Thyroid gland (tissue), 4 donors: ENCODE data around the gene ICAM5. TPM values are rescaled to one million over a fixed set of nuclear protein-coding genes. Genes with fewer than 3 reads are reported as not detected.
"Not testable (repeated sequence)": the region's sequence is repeated elsewhere in the genome, so short reads cannot be mapped to it uniquely, and the experiment has no call there.

ENCODE experiments used
- DNase-seq, 2 donors: peaks; one replicate each; pipeline ENCODE4 v3.0.0-alpha.2; 2019
- H3K27ac ChIP-seq, 3 donors: fragments of 200-600 bp; sonication (generic); 1 replicate in 2 of 3; 2 replicates in 1 of 3; pipeline ENCODE4 v1.5.1; 2016 to 2019; ENCODE audit warnings: mild to moderate bottlenecking in 1 of 3, moderate library complexity in 1 of 3
- H3K27me3 ChIP-seq: fragments of 200-600 bp; sonication (generic); one replicate; pipeline ENCODE4 v1.5.1; 2019
- H3K36me3 ChIP-seq, 2 donors: fragments of 200-600 bp; sonication (generic); one replicate each; pipeline ENCODE4 v1.5.1; 2016 to 2019
- H3K4me1 ChIP-seq, 2 donors: fragments of 200-600 bp; sonication (generic); one replicate each; pipeline ENCODE4 v1.5.1; 2017 to 2019
- H3K4me3 ChIP-seq, 3 donors: fragments of 200-600 bp; sonication (generic); replicated peaks in 1 of 3; 1 replicate in 2 of 3; 2 replicates in 1 of 3; pipeline ENCODE4 v1.5.1; 2016; ENCODE audit warnings: mild to moderate bottlenecking in 1 of 3
- H3K9me3 ChIP-seq: fragments of 200-600 bp; sonication (generic); one replicate; pipeline ENCODE4 v1.5.1; 2017
- POLR2A ChIP-seq, 2 donors: fragments of 450-650 bp; IDR thresholded peaks; one replicate each; pipeline ENCODE4 v1.6.1; 2017; ENCODE audit warnings: antibody characterized with exemption in 2 of 2, mild to moderate bottlenecking in 2 of 2, moderate library complexity in 1 of 2
- WGBS, 2 donors: methylation state at CpG; one replicate each; pipeline ENCODE4 v1.1.5; 2017; 5-methylcytosine and 5-hydroxymethylcytosine counted together
- intact Hi-C: fragments of 100-400 bp; cut with DNase I; formaldehyde crosslinking; loops from one replicate; pipeline ENCODE4 v1.15.1; 2023
- total RNA-seq, 4 donors: library from RNA; depleted of rRNA; stranded (reverse); fragments of >200 nt; gene quantifications; one replicate each; pipeline ENCODE4 v1.2.3, GENCODE V29; 2016
- TF ChIP-seq, protein P1 (sequence below), 6 experiments: fragments of 200-600 bp in 3 of 6; fragments of 450-650 bp in 3 of 6; sonication (generic) in 3 of 6; IDR thresholded peaks; one replicate each; pipeline ENCODE4 v1.5.1; 2016 to 2019; ENCODE audit warnings: antibody characterized with exemption in 6 of 6, mild to moderate bottlenecking in 2 of 6, inconsistent platforms in 1 of 6, moderate library complexity in 1 of 6

ICAM5 gene, protein sequence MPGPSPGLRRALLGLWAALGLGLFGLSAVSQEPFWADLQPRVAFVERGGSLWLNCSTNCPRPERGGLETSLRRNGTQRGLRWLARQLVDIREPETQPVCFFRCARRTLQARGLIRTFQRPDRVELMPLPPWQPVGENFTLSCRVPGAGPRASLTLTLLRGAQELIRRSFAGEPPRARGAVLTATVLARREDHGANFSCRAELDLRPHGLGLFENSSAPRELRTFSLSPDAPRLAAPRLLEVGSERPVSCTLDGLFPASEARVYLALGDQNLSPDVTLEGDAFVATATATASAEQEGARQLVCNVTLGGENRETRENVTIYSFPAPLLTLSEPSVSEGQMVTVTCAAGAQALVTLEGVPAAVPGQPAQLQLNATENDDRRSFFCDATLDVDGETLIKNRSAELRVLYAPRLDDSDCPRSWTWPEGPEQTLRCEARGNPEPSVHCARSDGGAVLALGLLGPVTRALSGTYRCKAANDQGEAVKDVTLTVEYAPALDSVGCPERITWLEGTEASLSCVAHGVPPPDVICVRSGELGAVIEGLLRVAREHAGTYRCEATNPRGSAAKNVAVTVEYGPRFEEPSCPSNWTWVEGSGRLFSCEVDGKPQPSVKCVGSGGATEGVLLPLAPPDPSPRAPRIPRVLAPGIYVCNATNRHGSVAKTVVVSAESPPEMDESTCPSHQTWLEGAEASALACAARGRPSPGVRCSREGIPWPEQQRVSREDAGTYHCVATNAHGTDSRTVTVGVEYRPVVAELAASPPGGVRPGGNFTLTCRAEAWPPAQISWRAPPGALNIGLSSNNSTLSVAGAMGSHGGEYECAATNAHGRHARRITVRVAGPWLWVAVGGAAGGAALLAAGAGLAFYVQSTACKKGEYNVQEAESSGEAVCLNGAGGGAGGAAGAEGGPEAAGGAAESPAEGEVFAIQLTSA
- 1 to 10 TPM in 2 of 4 donors, not detected in 2; 1.0 to 1.6 TPM for total RNA-seq

DNA sequence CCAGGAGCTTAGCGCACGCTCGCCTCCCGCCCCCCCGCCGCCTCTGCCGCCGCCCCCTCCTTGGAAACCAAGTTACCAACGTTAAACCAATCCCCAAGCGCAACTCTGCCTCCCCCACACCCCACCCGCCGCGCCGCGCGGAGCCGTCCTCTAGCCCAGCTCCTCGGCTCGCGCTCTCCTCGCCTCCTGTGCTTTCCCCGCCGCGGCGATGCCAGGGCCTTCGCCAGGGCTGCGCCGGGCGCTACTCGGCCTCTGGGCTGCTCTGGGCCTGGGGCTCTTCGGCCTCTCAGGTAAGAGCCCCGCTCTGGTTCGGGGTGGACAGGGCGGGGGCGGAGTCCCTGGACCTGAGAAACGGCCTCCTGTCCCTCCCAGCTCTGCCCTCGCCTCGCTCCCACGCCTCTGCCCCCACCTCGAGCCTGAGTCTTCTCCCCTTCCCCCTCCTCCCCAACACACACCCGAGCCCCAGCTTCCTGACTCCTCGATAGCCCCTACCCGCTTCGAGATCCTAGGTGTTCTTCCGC lies at the start of gene ICAM5:
TSS of gene ICAM5 (plus strand) at position 117 of the 521 bp plus-strand sequence. CDS start at position 209, 92 bp downstream.
- Histone ChIP-seq H3K9me3 (no peaks in the 10 kb centered on the region), H3K27me3 (peaks cover 45% of the 10 kb centered on the region), H3K27ac (no peak within 1 kb of the TSS), H3K4me3 (peak within 1 kb of the TSS in 1 of 3 donors; percentile 13), H3K4me1 (peaks cover 33 to 71% of the 10 kb centered on the region in 2 donors), H3K36me3 (peaks cover under 1 to 12% of the 10 kb centered on the region in 2 donors)
- intact Hi-C loops = no loop called here
- WGBS, 2 donors = 2 to 6% methylated on average over 5 to 8 of the region's 45 CpGs
- TF ChIP-seq POLR2A (IDR thresholded peaks at IDR 0.05) = no peak
- TF ChIP-seq, protein P1, sequence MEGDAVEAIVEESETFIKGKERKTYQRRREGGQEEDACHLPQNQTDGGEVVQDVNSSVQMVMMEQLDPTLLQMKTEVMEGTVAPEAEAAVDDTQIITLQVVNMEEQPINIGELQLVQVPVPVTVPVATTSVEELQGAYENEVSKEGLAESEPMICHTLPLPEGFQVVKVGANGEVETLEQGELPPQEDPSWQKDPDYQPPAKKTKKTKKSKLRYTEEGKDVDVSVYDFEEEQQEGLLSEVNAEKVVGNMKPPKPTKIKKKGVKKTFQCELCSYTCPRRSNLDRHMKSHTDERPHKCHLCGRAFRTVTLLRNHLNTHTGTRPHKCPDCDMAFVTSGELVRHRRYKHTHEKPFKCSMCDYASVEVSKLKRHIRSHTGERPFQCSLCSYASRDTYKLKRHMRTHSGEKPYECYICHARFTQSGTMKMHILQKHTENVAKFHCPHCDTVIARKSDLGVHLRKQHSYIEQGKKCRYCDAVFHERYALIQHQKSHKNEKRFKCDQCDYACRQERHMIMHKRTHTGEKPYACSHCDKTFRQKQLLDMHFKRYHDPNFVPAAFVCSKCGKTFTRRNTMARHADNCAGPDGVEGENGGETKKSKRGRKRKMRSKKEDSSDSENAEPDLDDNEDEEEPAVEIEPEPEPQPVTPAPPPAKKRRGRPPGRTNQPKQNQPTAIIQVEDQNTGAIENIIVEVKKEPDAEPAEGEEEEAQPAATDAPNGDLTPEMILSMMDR (IDR thresholded peaks at IDR 0.05) = no peak
- DNase-seq = no peak

DNA sequence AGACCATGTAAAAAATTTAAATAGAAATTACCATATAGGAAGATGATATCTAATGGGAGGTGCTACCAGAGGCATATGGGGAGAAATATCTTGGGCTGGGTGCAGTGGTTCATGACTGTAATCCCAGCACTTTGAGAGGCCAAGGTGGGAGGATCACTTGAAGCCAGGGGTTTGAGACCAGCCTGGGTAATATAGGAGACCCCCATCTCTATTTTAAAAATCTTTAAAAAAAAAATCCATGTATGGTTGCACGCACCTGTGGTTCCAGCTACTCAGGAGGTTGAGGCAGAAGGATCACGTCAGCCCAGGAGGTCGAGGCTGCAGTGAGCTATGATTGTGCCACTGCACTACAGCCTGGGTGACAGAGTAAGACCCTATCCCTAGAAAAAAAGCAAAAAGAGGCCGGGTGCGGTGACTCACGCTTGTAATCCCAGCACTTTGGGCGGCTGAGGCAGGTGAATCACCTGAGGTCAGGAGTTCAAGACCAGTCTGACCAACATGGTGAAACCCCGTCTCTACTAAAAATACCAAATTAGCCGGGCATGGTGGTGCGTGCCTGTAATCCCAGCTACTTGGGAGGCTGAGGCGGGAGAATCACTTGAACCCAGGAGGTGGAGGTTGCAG lies 47.8 kb upstream of the ICAM5 start:
- H3K4me1 ChIP-seq, H3K27ac ChIP-seq, DNase-seq, H3K27me3 ChIP-seq, H3K4me3 ChIP-seq, H3K9me3 ChIP-seq, intact Hi-C loops, H3K36me3 ChIP-seq: not testable (repeated sequence)
- WGBS, 2 donors = 92 to 96% methylated on average over 11 of the region's 11 CpGs

DNA sequence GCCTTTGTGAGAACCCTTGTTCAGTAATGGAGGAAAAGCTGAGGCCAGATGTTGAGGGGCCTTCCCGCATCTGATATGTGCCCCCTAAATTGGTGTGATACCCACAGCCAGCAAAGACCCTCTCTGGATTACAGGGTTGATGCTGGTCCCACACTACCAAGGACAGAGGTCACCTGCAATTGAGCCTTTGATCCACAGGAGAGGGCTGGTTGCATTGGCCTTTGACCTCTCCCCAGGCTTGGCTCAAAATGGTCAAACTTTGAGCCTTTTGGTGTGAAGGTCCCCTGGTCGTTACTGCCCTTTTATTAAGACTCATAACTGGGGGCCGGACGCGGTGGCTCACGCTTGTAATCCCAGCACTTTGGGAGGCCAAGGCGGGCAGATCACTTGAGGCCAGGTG lies 46.1 kb upstream of the ICAM5 start:
- Histone ChIP-seq H3K4me3 (no peak overlapping the region), H3K9me3 (no peaks in the 10 kb centered on the region), H3K27ac (no peak overlapping the region), H3K27me3 (no peaks in the 10 kb centered on the region), H3K36me3 (no peaks in the 10 kb centered on the region), H3K4me1 (no peaks in the 10 kb centered on the region)
- TF ChIP-seq POLR2A (IDR thresholded peaks at IDR 0.05) = no peak
- TF ChIP-seq, protein P1 (IDR thresholded peaks at IDR 0.05) = no peak
- no peak for DNase-seq
- WGBS, 2 donors = 93 to 99% methylated on average over 7 of the region's 7 CpGs
- intact Hi-C loops = no loop called here

DNA sequence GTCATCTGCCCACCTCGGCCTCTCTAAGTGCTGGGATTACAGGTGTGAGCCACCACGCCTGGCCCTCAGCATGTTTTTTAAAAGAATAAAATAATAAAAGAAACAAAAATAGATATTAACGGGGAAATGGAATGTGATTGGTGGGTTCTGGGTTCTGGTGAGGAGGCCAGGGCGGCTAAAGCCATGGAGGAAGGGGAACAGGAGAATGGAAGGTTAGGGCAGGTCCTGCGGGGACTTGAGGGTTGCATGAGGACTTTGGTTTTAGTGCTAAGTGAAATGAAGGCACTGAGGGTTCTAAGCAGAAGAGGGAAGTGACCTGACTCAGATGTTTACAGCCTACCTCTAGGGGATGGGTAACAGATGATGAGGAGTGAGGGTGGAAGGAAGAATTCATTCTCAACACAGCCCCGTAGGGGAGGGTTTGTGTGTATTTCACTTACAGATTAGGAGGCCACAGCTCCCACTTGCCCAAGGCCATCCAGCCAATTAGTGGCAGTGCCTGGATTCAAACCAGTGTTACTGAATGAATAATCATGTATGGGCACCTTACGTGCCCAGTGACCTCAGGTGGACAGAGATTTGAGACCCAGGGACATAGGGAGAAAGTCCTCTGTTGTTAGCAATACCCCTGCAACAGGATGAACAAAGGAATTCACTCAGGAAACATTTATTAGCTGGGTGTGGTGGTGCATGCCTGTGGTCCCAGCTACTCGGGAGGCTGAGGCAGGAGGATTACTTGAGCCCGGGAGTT lies 44.4 kb upstream of the ICAM5 start:
- Histone ChIP-seq H3K27ac (no peak overlapping the region), H3K4me1 (no peaks in the 10 kb centered on the region), H3K36me3 (no peaks in the 10 kb centered on the region), H3K4me3 (no peak overlapping the region), H3K9me3 (no peaks in the 10 kb centered on the region), H3K27me3 (no peaks in the 10 kb centered on the region)
- TF ChIP-seq POLR2A (IDR thresholded peaks at IDR 0.05) = no peak
- intact Hi-C loops = no loop called here
- no peak for DNase-seq
- 76 to 86% methylated on average over 9 of the region's 9 CpGs for WGBS, 2 donors

DNA sequence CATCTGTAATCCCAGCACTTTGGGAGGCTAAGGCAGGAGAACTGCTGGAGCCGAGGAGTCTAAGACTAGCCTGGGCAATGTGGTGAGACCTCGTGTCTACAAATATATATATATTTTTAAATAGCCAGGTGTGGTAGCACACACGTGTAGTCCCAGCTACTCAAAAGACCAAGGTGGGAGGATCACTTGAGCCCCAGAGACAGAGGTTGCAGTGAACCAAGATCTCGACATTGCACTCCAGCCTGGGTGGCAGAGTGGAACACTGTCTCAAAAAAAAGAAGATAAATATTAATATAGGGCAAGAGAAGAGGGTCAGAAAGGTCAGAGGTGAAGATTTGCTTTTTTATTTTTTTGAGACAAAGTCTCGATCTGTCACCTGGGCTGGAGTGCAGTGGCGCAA lies 43.2 kb upstream of the ICAM5 start:
- no peak overlapping the region for H3K4me3 ChIP-seq
- DNase-seq = no peak
- H3K27me3 ChIP-seq = no peaks in the 10 kb centered on the region
- intact Hi-C loops = no loop called here
- no peaks in the 10 kb centered on the region for H3K4me1 ChIP-seq
- H3K9me3 ChIP-seq = no peaks in the 10 kb centered on the region
- H3K36me3 ChIP-seq = no peaks in the 10 kb centered on the region
- no peak overlapping the region for H3K27ac ChIP-seq
- no peak for TF ChIP-seq POLR2A (IDR thresholded peaks at IDR 0.05)
- TF ChIP-seq, protein P1 (IDR thresholded peaks at IDR 0.05) = no peak
- WGBS, 2 donors = 84 to 87% methylated on average over 6 of the region's 6 CpGs
